ENCODE data around the gene C17orf114.

DNA sequence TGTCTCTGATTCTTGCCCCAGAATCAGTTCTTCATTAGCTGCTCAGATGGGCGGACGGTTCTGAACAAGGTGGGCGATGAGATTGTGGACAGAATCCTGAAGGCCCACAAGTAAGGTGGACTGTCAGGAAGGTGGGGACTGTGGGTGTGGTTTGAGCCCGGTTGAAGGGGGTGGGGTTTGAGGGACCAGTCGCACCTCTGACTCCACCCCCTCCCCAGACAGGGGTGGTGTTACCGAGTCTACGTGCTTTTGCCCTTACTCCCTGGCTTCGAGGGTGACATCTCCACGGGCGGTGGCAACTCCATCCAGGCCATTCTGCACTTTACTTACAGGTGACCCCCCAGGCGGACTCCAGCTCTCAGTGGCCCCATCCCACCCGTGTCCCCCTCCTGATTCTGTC lies 16.1 kb upstream of the C17orf114 start:
- TF ChIP-seq, protein P1, sequence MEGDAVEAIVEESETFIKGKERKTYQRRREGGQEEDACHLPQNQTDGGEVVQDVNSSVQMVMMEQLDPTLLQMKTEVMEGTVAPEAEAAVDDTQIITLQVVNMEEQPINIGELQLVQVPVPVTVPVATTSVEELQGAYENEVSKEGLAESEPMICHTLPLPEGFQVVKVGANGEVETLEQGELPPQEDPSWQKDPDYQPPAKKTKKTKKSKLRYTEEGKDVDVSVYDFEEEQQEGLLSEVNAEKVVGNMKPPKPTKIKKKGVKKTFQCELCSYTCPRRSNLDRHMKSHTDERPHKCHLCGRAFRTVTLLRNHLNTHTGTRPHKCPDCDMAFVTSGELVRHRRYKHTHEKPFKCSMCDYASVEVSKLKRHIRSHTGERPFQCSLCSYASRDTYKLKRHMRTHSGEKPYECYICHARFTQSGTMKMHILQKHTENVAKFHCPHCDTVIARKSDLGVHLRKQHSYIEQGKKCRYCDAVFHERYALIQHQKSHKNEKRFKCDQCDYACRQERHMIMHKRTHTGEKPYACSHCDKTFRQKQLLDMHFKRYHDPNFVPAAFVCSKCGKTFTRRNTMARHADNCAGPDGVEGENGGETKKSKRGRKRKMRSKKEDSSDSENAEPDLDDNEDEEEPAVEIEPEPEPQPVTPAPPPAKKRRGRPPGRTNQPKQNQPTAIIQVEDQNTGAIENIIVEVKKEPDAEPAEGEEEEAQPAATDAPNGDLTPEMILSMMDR (IDR thresholded peaks at IDR 0.05): no peak
- TF ChIP-seq POLR2A (IDR thresholded peaks at IDR 0.05): no peak
